HG03571 (cell line): ENCODE data around the gene SLC26A1.
"Not testable (repeated sequence)": the region's sequence is repeated elsewhere in the genome, so short reads cannot be mapped to it uniquely, and the experiment has no call there.

Source experiments
- ATAC-seq: cut with Tn5 transposase; IDR thresholded peaks from one replicate; pipeline ENCODE4 v1.9.1; 2021; ENCODE audit not compliant: unreplicated experiment

Gene SLC26A1

GRCh38 chr4:955931-956381, 37.2 kb downstream of the SLC26A1 start:
- no peak for ATAC-seq

DNA sequence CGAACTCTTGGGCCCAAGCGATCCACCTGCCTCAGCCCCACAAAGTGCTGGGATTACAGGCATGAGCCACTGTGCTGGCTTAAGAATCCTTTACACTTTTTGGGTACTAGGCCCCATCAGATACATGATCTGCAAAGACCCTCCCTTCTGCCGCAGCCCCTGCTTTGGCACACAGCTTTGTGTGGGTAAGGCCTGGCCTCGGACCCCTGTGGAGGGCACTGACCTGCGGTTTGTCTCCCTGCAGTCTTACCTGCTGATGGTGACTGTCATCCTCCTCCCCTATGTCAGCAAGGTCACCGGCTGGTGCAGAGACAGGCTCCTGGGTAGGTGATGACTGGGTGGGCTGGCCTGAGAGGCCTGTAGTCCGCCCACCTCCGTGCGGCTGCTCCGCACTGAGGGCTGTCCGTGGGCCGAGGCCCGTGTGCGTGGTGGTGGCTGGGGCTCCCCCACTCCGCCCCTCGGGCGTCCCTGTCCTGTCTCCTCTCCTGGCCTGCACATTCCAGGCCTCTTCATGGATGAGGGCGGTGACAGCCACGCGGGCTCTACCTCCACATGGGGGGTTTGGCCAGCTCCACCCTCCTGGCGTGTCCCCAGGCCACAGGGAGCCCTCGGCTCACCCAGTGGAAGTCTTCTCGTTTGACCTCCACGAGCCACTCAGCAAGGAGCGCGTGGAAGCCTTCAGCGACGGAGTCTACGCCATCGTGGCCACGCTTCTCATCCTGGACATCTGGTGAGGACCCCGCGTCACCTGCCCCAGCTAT, 37.9 kb downstream of the SLC26A1 start:
- ATAC-seq = no peak

- ATAC-seq = no peak
These were observed 38.8 kb downstream of the SLC26A1 start for GRCh38 chr4:954211-955020.

DNA sequence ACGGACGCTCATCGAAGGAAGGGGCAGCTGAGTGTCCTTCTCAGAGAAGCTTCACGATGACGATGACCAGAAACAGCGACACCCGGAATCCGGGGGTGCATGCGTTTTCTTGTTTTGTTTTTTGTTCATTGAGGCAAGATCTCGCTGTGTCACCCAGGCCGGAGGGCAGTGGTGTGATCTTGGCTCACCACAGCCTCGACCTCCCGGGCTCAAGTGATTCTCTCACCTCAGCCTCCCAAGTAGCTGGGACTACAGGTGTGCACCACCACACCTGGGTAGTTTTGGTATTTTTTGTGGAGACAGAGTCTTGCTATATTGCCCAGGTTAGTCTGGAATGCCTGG, 39.7 kb downstream of the SLC26A1 start:
- ATAC-seq = no peak

DNA sequence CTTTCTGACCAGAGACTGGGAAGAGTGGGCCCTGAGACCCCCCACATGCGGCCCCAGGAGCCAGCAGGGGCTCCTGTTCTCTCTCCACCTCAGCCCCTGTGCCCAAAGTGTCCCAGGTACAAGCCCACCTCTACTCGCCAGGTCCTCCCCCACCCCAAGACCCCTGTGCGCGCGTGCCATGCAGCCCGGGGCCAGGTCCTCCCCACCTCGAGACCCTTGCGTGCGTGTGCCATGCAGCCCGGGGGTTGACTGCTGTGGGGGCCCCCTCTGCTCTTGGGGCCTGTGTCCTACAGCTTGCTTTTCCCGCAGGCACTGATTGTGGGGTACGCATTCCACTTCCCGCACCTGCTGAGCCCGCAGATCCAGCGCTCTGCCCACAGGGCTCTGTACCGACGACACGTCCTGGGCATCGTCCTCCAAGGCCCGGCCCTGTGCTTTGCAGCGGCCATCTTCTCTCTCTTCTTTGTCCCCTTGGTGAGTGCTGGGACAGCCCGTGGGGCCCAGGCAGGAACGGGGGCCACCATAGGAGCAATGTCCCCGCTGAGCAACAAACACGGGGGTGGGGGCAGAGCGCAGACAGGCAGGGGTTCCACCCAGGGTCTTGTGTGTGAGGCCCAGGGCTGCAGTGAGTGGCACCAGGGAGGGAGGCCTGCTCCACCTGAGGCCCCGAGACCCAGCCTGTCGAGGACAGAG, 40.2 kb downstream of the SLC26A1 start:
- no peak for ATAC-seq

DNA sequence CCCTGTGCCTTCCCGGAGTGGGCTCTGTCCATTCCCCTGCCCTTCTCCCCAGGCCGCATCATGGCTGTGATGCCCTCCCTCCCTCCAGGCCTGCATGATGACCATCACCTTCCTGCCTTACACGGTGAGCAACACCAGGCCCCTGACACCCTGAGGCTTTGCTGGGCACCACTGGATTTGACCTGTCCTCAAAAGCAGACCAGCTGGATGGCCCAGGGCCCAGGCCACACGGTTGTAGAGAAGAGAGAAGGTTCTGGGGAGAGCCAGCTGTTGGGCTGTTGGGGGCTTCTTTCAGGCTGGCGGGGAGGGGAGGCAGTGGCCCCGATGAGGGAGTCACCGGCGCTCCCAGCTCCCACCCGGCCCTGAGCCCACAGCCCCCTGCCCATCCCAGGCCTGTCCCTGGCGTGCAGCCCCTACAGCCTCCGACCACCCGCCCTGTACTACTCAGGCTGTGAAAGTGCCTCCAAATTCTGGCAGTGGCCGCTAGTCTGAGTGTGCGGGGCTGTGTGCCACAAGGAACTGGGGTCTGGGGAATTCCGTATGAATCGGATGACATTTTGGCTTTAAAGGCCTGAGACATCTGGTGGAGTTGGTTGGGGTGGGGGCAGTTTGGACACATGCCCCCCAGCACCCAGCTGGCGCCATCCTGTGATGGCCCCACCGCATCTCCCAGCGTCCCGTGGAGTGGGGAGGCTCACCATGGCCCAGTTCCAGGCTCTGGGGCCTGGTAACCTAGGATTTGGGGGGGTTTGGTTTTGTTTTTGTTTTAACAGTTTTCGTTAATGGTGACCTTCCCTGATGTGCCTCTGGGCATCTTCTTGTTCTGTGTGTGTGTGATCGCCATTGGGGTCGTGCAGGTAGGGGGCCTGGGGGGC, 41.4 kb downstream of the SLC26A1 start:
- ATAC-seq = no peak

GRCh38 chr4:951186-951585, 42.0 kb downstream of the SLC26A1 start:
- no peak for ATAC-seq

DNA sequence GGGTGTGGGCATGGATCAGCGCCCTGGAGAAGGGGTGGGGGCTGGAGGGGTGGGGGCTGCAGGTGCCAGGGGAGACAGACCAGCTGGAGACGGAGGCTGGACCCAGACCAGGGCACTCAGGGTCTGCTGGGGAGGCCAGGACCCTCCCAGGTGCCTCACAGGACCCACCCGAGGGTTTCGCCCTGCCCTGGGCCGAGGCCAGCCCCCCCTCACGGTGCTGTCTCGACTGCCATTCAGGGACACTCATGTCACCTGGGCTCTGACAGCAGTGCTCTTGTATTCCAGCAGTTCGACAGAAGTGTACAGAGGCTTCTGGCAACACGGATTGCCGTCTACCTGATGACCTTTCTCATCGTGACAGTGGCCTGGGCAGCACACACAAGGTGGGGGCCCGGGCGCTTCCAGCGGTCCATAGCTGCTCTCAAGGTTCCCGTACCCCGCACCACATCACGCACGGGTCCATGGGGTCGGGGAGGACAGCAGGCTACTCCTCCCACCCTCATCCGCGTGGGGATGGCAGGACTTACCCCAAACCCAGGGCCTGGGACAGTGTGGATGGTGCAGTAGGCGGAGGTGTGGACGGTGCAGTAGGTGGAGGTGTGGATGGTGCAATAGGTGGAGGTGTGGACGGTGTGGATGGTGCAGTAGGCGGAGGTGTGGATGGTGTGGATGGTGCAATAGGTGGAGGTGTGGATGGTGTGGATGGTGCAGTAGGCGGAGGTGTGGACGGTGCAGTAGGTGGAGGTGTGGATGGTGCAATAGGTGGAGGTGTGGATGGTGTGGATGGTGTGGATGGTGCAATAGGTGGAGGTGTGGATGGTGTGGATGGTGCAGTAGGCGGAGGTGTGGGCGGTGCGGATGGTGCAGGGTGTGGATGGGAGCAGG, 42.8 kb downstream of the SLC26A1 start:
- ATAC-seq = no peak

DNA sequence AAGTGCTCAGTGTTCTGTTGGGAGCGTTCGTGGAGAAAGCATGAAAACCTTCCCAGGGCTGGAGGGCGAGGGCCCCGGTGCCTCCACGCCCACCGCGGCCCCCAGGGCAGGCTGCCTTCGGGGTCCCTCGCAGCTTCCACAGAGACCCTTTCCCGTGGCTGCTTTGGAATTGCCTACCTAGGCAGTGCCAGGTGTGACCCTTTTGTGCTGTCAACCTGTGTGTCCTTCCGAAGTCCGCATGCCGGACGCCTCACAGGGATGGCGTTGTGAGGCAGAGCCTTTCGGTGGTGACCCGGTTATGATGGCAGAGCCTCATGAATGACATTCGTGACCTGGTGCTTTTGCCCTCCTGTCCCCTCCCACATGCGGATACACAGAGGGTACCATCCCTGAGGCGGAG, 43.5 kb downstream of the SLC26A1 start:
- ATAC-seq = no peak

DNA sequence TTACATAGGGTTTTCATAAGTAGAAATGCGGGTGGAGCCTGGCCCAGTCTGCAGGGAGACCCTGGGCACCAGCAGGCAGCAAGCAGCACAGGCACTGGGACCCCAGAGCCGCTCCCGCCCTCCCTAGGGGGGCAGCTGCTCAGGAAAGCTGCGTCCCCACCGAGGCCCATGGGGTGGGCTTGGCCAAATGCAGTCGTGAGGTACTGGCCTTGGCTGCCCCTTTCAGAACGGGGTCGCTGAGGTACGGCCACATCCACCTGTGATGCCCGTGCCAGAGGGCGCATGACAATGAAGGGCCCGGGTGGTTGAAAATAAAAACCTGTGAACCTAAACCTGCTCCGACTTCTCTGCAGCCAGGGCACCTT, 44.3 kb downstream of the SLC26A1 start:
- no peak for ATAC-seq

- no peak for ATAC-seq
These were observed 44.9 kb downstream of the SLC26A1 start for GRCh38 chr4:948101-948935.

DNA sequence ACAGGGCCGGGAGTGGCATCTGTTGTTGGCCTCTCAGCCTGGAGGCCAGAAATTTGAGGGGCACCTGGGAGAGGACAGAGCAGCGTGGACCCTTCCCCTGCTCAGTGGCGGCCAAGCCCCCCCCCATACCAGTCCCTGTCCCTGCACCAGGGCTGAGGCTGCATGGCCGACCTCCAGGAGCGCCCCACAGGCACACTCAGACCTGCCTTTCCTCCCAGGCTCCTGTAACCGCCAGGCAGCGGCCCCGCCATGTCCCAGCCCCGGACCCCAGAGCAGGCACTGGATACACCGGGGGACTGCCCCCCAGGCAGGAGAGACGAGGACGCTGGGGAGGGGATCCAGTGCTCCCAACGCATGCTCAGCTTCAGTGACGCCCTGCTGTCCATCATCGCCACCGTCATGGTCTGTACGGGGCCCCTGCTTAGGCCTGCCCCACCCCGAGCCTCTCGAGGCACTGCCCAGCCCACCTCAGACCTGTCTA, 45.7 kb downstream of the SLC26A1 start:
- ATAC-seq = no peak

GRCh38 chr4:946517-947471, 46.4 kb downstream of the SLC26A1 start:
- no peak for ATAC-seq

GRCh38 chr4:946103-946450, 47.1 kb downstream of the SLC26A1 start:
- no peak for ATAC-seq

- no peak for ATAC-seq
These were observed 47.7 kb downstream of the SLC26A1 start for GRCh38 chr4:945274-946102.

DNA sequence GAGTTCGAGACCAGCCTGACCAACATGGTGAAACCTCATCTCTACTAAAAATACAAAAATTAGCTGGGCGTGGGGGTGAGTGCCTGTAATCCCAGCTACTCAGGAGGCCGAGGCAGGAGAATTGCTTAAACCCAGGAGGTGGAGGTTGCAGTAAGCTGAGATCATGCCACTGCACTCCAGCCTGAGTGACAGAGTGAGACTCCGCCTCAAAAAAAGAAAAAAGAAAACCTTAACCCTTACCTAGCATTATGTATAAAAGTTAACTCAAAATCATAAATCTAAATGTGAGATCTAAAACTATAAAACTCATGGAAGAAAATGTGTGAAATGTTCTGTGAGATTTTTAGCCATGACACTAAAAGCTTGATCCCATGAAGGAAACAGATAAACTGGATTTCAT, 53.7 kb downstream of the SLC26A1 start:
- ATAC-seq = not testable (repeated sequence)
